Vagina (tissue), 2 donors: ENCODE measurements around the gene ZBTB38. TPM values are rescaled to one million over a fixed set of nuclear protein-coding genes. Genes with fewer than 3 reads are reported as not detected.

ENCODE experiments used
- DNase-seq, 2 donors: peaks; one replicate each; pipeline ENCODE4 v3.0.0-alpha.2; 2017; ENCODE audit errors: extremely low spot score in 2 of 2
- H3K27ac ChIP-seq: fragments of 200-600 bp; sonication (generic); one replicate; pipeline ENCODE4 v1.5.1; 2019
- H3K27me3 ChIP-seq: fragments of 200-600 bp; sonication (generic); one replicate; pipeline ENCODE4 v1.5.1; 2019
- H3K36me3 ChIP-seq, 2 donors: fragments of 200-600 bp; sonication (generic); one replicate each; pipeline ENCODE4 v1.5.1; 2017 to 2019
- H3K4me1 ChIP-seq: fragments of 200-600 bp; sonication (generic); one replicate; pipeline ENCODE4 v1.5.1; 2019
- H3K4me3 ChIP-seq, 2 donors: fragments of 200-600 bp; sonication (generic); 1 replicate in 1 of 2; 2 replicates in 1 of 2; pipeline ENCODE4 v1.5.1; 2016 to 2019
- H3K9me3 ChIP-seq: fragments of 200-600 bp; sonication (generic); one replicate; pipeline ENCODE4 v1.5.1; 2019
- CTCF ChIP-seq, 3 experiments: fragments of 450-650 bp in 2 of 3; fragments of 200-600 bp in 1 of 3; sonication (generic) in 1 of 3; IDR thresholded peaks; one replicate each; pipeline ENCODE4 v1.5.1; 2017 to 2019; ENCODE audit warnings: antibody characterized with exemption in 3 of 3, mild to moderate bottlenecking in 2 of 3, moderate library complexity in 2 of 3
- POLR2A ChIP-seq, 2 donors: fragments of 450-650 bp; IDR thresholded peaks; one replicate each; pipeline ENCODE4 v1.6.1; 2017; ENCODE audit warnings: antibody characterized with exemption in 2 of 2, mild to moderate bottlenecking in 2 of 2, moderate library complexity in 2 of 2
- POLR2AphosphoS5 ChIP-seq, 2 donors: sonication (generic); formaldehyde crosslinking; IDR thresholded peaks; one replicate each; pipeline ENCODE4 v1.9.0; 2017; ENCODE audit warnings: antibody characterized with exemption in 2 of 2, mild to moderate bottlenecking in 2 of 2, low read depth in 1 of 2; ENCODE audit not compliant: insufficient read depth in 1 of 2
- intact Hi-C: fragments of 100-400 bp; cut with DNase I; formaldehyde crosslinking; loops from one replicate; pipeline ENCODE4 v1.15.1; 2023
- total RNA-seq: library from RNA; depleted of rRNA; stranded (reverse); fragments of >200 nt; gene quantifications from one replicate; pipeline ENCODE4 v1.2.3, GENCODE V29; 2016

Gene ZBTB38
- total RNA-seq, 1 donor from 2014 or later: 88.6 TPM

GRCh38 chr3:141413391-141413790, 45.1 kb downstream of the ZBTB38 start:
- H3K9me3 ChIP-seq: no peaks in the 10 kb centered on the region
- DNase-seq: no peak
- H3K4me1 ChIP-seq: peaks cover 81% of the 10 kb centered on the region
- no peak for TF ChIP-seq POLR2A (IDR thresholded peaks at IDR 0.05)
- no peak for TF ChIP-seq CTCF (IDR thresholded peaks at IDR 0.05)
- no peak for TF ChIP-seq POLR2AphosphoS5 (IDR thresholded peaks at IDR 0.05; ENCODE audit: insufficient read depth in 1 of 2, low read depth in 1 of 2)
- H3K27ac ChIP-seq: peak overlapping the region; percentile 98
- peaks cover 0 to 9% of the 10 kb centered on the region in 2 donors for H3K36me3 ChIP-seq
- no peaks in the 10 kb centered on the region for H3K27me3 ChIP-seq
- H3K4me3 ChIP-seq: peak overlapping the region; percentile 38 to 39
- intact Hi-C loops: loop anchor here (10.0 kb wide), 1 partner anchor 49 kb away; the partner anchor contains the start of gene ZBTB38

- Histone ChIP-seq H3K4me3 (no peak overlapping the region), H3K27ac (peak overlapping the region; percentile 98), H3K4me1 (peaks cover 83% of the 10 kb centered on the region), H3K36me3 (peaks cover 0 to 11% of the 10 kb centered on the region in 2 donors), H3K9me3 (no peaks in the 10 kb centered on the region), H3K27me3 (no peaks in the 10 kb centered on the region)
- TF ChIP-seq POLR2AphosphoS5 (IDR thresholded peaks at IDR 0.05; ENCODE audit: insufficient read depth in 1 of 2, low read depth in 1 of 2): no peak
- TF ChIP-seq CTCF (IDR thresholded peaks at IDR 0.05): no peak
- no peak for TF ChIP-seq POLR2A (IDR thresholded peaks at IDR 0.05)
- DNase-seq: no peak
- intact Hi-C loops: loop anchor here (10.0 kb wide), 1 partner anchor 49 kb away; the partner anchor contains the start of gene ZBTB38
Observed at GRCh38 chr3:141413801-141414689, 45.7 kb downstream of the ZBTB38 start.

GRCh38 chr3:141414800-141415462, 46.6 kb downstream of the ZBTB38 start:
- no peak for DNase-seq
- no peaks in the 10 kb centered on the region for H3K9me3 ChIP-seq
- intact Hi-C loops: loop anchor here (10.0 kb wide), 1 partner anchor 50 kb away; the partner anchor contains the start of gene ZBTB38
- peaks cover 0 to 16% of the 10 kb centered on the region in 2 donors for H3K36me3 ChIP-seq
- H3K27ac ChIP-seq: peak overlapping the region; percentile 98
- TF ChIP-seq POLR2AphosphoS5 (IDR thresholded peaks at IDR 0.05; ENCODE audit: insufficient read depth in 1 of 2, low read depth in 1 of 2): no peak
- no peak for TF ChIP-seq POLR2A (IDR thresholded peaks at IDR 0.05)
- no peak for TF ChIP-seq CTCF (IDR thresholded peaks at IDR 0.05)
- H3K27me3 ChIP-seq: no peaks in the 10 kb centered on the region
- no peak overlapping the region for H3K4me3 ChIP-seq
- peaks cover 81% of the 10 kb centered on the region for H3K4me1 ChIP-seq

GRCh38 chr3:141415953-141416352, 47.6 kb downstream of the ZBTB38 start:
- peak overlapping the region; percentile 98 for H3K27ac ChIP-seq
- DNase-seq: no peak
- intact Hi-C loops: loop anchor here (10.0 kb wide), 1 partner anchor 51 kb away; the partner anchor contains the start of gene ZBTB38

More at GRCh38 chr3:141415953-141416352, 47.6 kb downstream of the ZBTB38 start:
- Histone ChIP-seq H3K4me1 (peaks cover 78% of the 10 kb centered on the region), H3K9me3 (no peaks in the 10 kb centered on the region), H3K27me3 (no peaks in the 10 kb centered on the region), H3K36me3 (peaks cover 0 to 16% of the 10 kb centered on the region in 2 donors), H3K4me3 (no peak overlapping the region)
- TF ChIP-seq CTCF (IDR thresholded peaks at IDR 0.05): no peak
- no peak for TF ChIP-seq POLR2AphosphoS5 (IDR thresholded peaks at IDR 0.05; ENCODE audit: insufficient read depth in 1 of 2, low read depth in 1 of 2)
- no peak for TF ChIP-seq POLR2A (IDR thresholded peaks at IDR 0.05)

Other genes starting within 250 kb of the ZBTB38 start
- 16.7 TPM for gene PXYLP1, start 136.7 kb upstream of the ZBTB38 start, total RNA-seq
- 18.4 TPM for gene RASA2, start 118.5 kb downstream of the ZBTB38 start, total RNA-seq